SK-N-SH (cell line): ENCODE data around the gene ANXA11. TPM values are rescaled to one million over a fixed set of nuclear protein-coding genes. Genes with fewer than 3 reads are reported as not detected.

Experiments used
- CTCF ChIA-PET: fragments of 300-600, 350-600 bp; formaldehyde crosslinking; extraction: SDS; loops from one replicate; lab custom pipeline; 2021; lab: Yijun Ruan, JAX
- POLR2A ChIA-PET: fragments of 350-600 bp; sonication (Branson Sonifier 250); formaldehyde crosslinking; extraction: SDS; loops from one replicate; lab custom pipeline; 2020; ENCODE audit warnings: antibody characterized with exemption, inconsistent platforms; lab: Yijun Ruan, JAX
- DNase-seq: peaks from one replicate; pipeline ENCODE4 v3.0.0; 2012
- H2AFZ ChIP-seq: fragments of 200-600 bp; sonication (generic); 2 replicates; pipeline ENCODE4 v1.8.1; 2016; ENCODE audit warnings: antibody characterized with exemption, mild to moderate bottlenecking, low read depth
- H3F3A ChIP-seq: fragments of 200-600 bp; sonication (generic); replicated peaks from 2 replicates; pipeline ENCODE3; 2016; ENCODE audit warnings: antibody characterized with exemption, mild to moderate bottlenecking; ENCODE audit not compliant: insufficient read depth
- H3K27ac ChIP-seq, 2 experiments: fragments of 200-500 bp in 1 of 2; fragments of 200-600 bp in 1 of 2; sonication (Bioruptor generic) in 1 of 2; sonication (generic), shearing (Covaris generic) in 1 of 2; 2 replicates each; pipeline versions ENCODE4 v1.5.1 to v1.6.1; 2014 to 2016; ENCODE audit warnings: low read depth in 2 of 2, inconsistent platforms in 1 of 2, low read length in 1 of 2, mild to moderate bottlenecking in 1 of 2, mixed read lengths in 1 of 2
- H3K27me3 ChIP-seq: fragments of 200-600 bp; sonication (generic), shearing (Covaris generic); 2 replicates; pipeline ENCODE4 v1.6.1; 2016; ENCODE audit warnings: mixed run types; ENCODE audit not compliant: insufficient read depth
- H3K36me3 ChIP-seq, 2 experiments: fragments of 200-500 bp in 1 of 2; fragments of 200-600 bp in 1 of 2; sonication (Bioruptor generic) in 1 of 2; sonication (generic) in 1 of 2; replicated peaks in 1 of 2; 2 replicates each; pipeline versions ENCODE3 to v1.5.1; 2014 to 2016; ENCODE audit warnings: low read length in 1 of 2, mild to moderate bottlenecking in 1 of 2; ENCODE audit not compliant: insufficient read depth in 2 of 2, control insufficient read depth in 1 of 2
- H3K4me1 ChIP-seq, 2 experiments: fragments of 200-500 bp in 1 of 2; fragments of 200-600 bp in 1 of 2; sonication (Bioruptor generic) in 1 of 2; sonication (generic), shearing (Covaris generic) in 1 of 2; 2 replicates each; pipeline versions ENCODE4 v1.5.1 to v1.6.1; 2014 to 2016; ENCODE audit warnings: low read depth in 1 of 2, low read length in 1 of 2, mixed run types in 1 of 2; ENCODE audit not compliant: insufficient read depth in 2 of 2, control insufficient read depth in 1 of 2
- H3K4me2 ChIP-seq: fragments of 200-600 bp; sonication (generic), shearing (Covaris generic); 2 replicates; pipeline ENCODE4 v1.6.1; 2017; ENCODE audit warnings: mixed run types
- H3K4me3 ChIP-seq, 2 experiments: fragments of 200-500 bp in 1 of 2; fragments of 200-600 bp in 1 of 2; sonication (Bioruptor generic) in 1 of 2; sonication (generic), shearing (Covaris generic) in 1 of 2; 2 replicates each; pipeline versions ENCODE4 v1.5.1 to v1.8.1; 2014 to 2016; ENCODE audit warnings: low read depth in 2 of 2, inconsistent platforms in 1 of 2, low read length in 1 of 2, mild to moderate bottlenecking in 1 of 2, mixed read lengths in 1 of 2, moderate library complexity in 1 of 2
- H3K79me2 ChIP-seq: fragments of 200-600 bp; sonication (generic); 2 replicates; pipeline ENCODE4 v1.8.1; 2017; ENCODE audit warnings: mild to moderate bottlenecking; ENCODE audit not compliant: insufficient read depth
- H3K9ac ChIP-seq: fragments of 200-600 bp; sonication (generic); 2 replicates; pipeline ENCODE4 v1.6.1; 2017; ENCODE audit warnings: mixed run types
- H3K9me2 ChIP-seq: fragments of 200-600 bp; sonication (generic); 2 replicates; pipeline ENCODE4 v1.6.1; 2017; ENCODE audit warnings: mixed run types
- H3K9me3 ChIP-seq: fragments of 200-600 bp; sonication (generic); 2 replicates; pipeline ENCODE4 v1.6.1; 2017; ENCODE audit warnings: mixed run types, mild to moderate bottlenecking, moderate library complexity
- H4K20me1 ChIP-seq: fragments of 200-600 bp; sonication (generic); 2 replicates; pipeline ENCODE4 v1.6.1; 2017; ENCODE audit warnings: mild to moderate bottlenecking, mixed run types; ENCODE audit not compliant: insufficient read depth
- FOXJ3 ChIP-seq: sonication (generic); formaldehyde crosslinking; IDR thresholded peaks from 2 replicates; pipeline ENCODE4 v1.5.1; 2020; ENCODE audit warnings: mild to moderate bottlenecking, missing genetic modification reagents
- FOXM1 ChIP-seq: IDR thresholded peaks from 2 replicates; pipeline ENCODE4 v1.4.0; 2012; ENCODE audit warnings: low read depth, mild to moderate bottlenecking
- GABPA ChIP-seq: IDR thresholded peaks from 2 replicates; pipeline ENCODE4 v1.4.0; 2012; ENCODE audit warnings: low read depth, mild to moderate bottlenecking
- JUND ChIP-seq: IDR thresholded peaks from 2 replicates; pipeline ENCODE4 v1.4.0; 2012
- MEF2A ChIP-seq: IDR thresholded peaks from 2 replicates; pipeline ENCODE4 v1.4.0; 2012; ENCODE audit warnings: low read depth, borderline replicate concordance
- MXI1 ChIP-seq: IDR thresholded peaks from 2 replicates; pipeline ENCODE4 v1.6.1; 2012; ENCODE audit warnings: mild to moderate bottlenecking, low read depth, low read length, improper control_type of control experiment
- RFX5 ChIP-seq: IDR thresholded peaks from 2 replicates; pipeline ENCODE4 v1.6.1; 2012; ENCODE audit warnings: mild to moderate bottlenecking, improper control_type of control experiment, low read length
- SIN3A ChIP-seq: IDR thresholded peaks from 2 replicates; pipeline ENCODE4 v1.6.1; 2012; ENCODE audit warnings: low read depth, mild to moderate bottlenecking, low read length, moderate library complexity, borderline replicate concordance
- TCF12 ChIP-seq: IDR thresholded peaks from 2 replicates; pipeline ENCODE4 v1.4.0; 2012
- TEAD4 ChIP-seq: IDR thresholded peaks from 2 replicates; pipeline ENCODE4 v1.4.0; 2012; ENCODE audit warnings: mild to moderate bottlenecking, borderline replicate concordance; ENCODE audit not compliant: insufficient read depth
- YY1 ChIP-seq: IDR thresholded peaks from 2 replicates; pipeline ENCODE4 v1.4.0; 2012; ENCODE audit warnings: low read depth, mild to moderate bottlenecking
- WGBS: methylation state at CpG from one replicate; pipeline ENCODE4 v1.1.6; 2017; ENCODE audit warnings: low lambda C conversion rate; 5-methylcytosine and 5-hydroxymethylcytosine counted together
- polyA plus RNA-seq, 3 experiments: library from polyadenylated mRNA; depleted of rRNA; stranded (reverse); fragments of >200 nt; gene quantifications; 2 replicates each; pipeline ENCODE4 v1.2.3, GENCODE V29; 2012
- TF ChIP-seq, protein P1 (sequence below): fragments of 150-350 bp; IDR thresholded peaks from 2 replicates; pipeline ENCODE4 v1.6.1; 2016; ENCODE audit warnings: mild to moderate bottlenecking, low read depth, low read length
- TF ChIP-seq, protein P2 (sequence below): IDR thresholded peaks from 2 replicates; pipeline ENCODE4 v1.4.0; 2012; ENCODE audit warnings: low read depth, borderline replicate concordance
- TF ChIP-seq, protein P3 (sequence below): fragments of 150-350 bp; IDR thresholded peaks from 2 replicates; pipeline ENCODE4 v1.6.1; 2017; ENCODE audit warnings: antibody characterized with exemption, low read length, low read depth, borderline replicate concordance
- TF ChIP-seq, protein P4 (sequence below): IDR thresholded peaks from 2 replicates; pipeline ENCODE4 v1.4.0; 2012; ENCODE audit warnings: low read depth
- TF ChIP-seq, protein P5 (sequence below): IDR thresholded peaks from 2 replicates; pipeline ENCODE4; 2012
- TF ChIP-seq, protein P6 (sequence below): IDR thresholded peaks from 2 replicates; pipeline ENCODE4 v1.6.1; 2012; ENCODE audit warnings: mild to moderate bottlenecking, low read depth, low read length, moderate library complexity
- TF ChIP-seq, protein P7 (sequence below): fragments of 200-600 bp; sonication (generic); IDR thresholded peaks from 2 replicates; pipeline ENCODE4 v1.6.1; 2017; ENCODE audit warnings: antibody characterized with exemption, mild to moderate bottlenecking, moderate library complexity

ANXA11 gene
- polyA plus RNA-seq, 1 of the 3 experiments (the other 2 are of a cell fraction) = 53.6 TPM

DNA sequence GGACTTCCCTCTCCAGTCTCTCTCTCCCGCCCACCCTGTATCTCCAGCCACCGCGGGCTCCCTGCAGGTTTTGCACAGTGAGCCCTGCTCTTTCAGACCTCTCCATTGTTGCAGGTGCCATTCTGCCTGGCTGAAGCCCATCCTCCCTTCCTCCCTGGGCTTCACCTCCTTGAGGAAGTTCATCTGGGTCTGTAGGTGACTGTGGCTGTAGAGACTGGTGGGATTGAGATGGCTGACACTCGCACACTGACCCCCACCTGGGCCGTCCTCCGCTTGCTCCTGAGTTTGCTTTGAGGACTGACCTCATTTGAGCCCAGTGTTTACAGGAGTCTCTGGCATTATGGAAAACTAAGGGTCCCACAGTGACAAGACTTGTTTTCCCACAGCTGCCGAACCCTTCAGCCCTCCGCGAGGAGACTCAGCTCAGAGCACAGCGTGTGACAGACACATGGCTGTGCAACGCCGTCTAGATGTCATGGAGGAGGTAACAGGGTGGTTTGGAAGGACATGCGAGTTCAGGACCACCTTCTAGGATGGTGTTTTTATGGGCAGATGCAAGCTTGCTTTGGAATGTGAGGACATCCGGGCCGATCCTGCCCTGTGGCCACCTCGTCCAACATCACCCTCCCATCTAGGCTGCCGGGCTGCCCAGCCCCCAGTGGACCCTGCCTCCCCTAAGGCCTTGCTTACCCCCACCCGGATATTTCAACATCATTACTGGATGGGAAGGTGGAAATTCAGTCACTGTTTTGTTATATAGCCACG is 63.5 kb downstream of the ANXA11 start:
- Histone ChIP-seq H3K4me2 (no peak overlapping the region), H3K9me2 (no peaks in the 10 kb centered on the region), H3K79me2 (no peaks in the 10 kb centered on the region), H3F3A (no peaks in the 10 kb centered on the region), H4K20me1 (no peaks in the 10 kb centered on the region), H3K9me3 (no peaks in the 10 kb centered on the region), H3K36me3 (no peaks in the 10 kb centered on the region), H2AFZ (no peak overlapping the region), H3K4me3 (no peak overlapping the region), H3K4me1 (peaks cover 4 to 9% of the 10 kb centered on the region in 2 experiments; a peak in 2 of 4 replicates), H3K9ac (no peak overlapping the region), H3K27ac (no peak overlapping the region), H3K27me3 (no peaks in the 10 kb centered on the region)
- WGBS = 78% methylated on average over 15 of the region's 19 CpGs
- ChIA-PET POLR2A (no interaction called here), CTCF (interaction anchor here (0.8 to 3.3 kb wide), 6 partner anchors 9 to 80 kb away, joined by 3 to 28 read pairs (median 18); partner anchors contain the start of gene PLAC9)
- DNase-seq = no peak
- TF ChIP-seq, protein P1, sequence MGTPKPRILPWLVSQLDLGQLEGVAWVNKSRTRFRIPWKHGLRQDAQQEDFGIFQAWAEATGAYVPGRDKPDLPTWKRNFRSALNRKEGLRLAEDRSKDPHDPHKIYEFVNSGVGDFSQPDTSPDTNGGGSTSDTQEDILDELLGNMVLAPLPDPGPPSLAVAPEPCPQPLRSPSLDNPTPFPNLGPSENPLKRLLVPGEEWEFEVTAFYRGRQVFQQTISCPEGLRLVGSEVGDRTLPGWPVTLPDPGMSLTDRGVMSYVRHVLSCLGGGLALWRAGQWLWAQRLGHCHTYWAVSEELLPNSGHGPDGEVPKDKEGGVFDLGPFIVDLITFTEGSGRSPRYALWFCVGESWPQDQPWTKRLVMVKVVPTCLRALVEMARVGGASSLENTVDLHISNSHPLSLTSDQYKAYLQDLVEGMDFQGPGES = no peak
- TF ChIP-seq FOXM1 (no peak), GABPA (no peak), TCF12 (no peak), MXI1 (no peak), YY1 (no peak), MEF2A (no peak), RFX5 (no peak), FOXJ3 (CRISPR knock-in tag) (no peak), TEAD4 (no peak), SIN3A (no peak), JUND (no peak)
- TF ChIP-seq, protein P2, sequence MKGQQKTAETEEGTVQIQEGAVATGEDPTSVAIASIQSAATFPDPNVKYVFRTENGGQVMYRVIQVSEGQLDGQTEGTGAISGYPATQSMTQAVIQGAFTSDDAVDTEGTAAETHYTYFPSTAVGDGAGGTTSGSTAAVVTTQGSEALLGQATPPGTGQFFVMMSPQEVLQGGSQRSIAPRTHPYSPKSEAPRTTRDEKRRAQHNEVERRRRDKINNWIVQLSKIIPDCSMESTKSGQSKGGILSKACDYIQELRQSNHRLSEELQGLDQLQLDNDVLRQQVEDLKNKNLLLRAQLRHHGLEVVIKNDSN = no peak
- TF ChIP-seq, protein P3, sequence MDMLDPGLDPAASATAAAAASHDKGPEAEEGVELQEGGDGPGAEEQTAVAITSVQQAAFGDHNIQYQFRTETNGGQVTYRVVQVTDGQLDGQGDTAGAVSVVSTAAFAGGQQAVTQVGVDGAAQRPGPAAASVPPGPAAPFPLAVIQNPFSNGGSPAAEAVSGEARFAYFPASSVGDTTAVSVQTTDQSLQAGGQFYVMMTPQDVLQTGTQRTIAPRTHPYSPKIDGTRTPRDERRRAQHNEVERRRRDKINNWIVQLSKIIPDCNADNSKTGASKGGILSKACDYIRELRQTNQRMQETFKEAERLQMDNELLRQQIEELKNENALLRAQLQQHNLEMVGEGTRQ = no peak
- TF ChIP-seq, protein P4, sequence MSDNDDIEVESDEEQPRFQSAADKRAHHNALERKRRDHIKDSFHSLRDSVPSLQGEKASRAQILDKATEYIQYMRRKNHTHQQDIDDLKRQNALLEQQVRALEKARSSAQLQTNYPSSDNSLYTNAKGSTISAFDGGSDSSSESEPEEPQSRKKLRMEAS = no peak
- TF ChIP-seq, protein P5, sequence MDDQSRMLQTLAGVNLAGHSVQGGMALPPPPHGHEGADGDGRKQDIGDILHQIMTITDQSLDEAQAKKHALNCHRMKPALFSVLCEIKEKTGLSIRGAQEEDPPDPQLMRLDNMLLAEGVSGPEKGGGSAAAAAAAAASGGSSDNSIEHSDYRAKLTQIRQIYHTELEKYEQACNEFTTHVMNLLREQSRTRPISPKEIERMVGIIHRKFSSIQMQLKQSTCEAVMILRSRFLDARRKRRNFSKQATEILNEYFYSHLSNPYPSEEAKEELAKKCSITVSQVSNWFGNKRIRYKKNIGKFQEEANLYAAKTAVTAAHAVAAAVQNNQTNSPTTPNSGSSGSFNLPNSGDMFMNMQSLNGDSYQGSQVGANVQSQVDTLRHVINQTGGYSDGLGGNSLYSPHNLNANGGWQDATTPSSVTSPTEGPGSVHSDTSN = no peak
- TF ChIP-seq, protein P6, sequence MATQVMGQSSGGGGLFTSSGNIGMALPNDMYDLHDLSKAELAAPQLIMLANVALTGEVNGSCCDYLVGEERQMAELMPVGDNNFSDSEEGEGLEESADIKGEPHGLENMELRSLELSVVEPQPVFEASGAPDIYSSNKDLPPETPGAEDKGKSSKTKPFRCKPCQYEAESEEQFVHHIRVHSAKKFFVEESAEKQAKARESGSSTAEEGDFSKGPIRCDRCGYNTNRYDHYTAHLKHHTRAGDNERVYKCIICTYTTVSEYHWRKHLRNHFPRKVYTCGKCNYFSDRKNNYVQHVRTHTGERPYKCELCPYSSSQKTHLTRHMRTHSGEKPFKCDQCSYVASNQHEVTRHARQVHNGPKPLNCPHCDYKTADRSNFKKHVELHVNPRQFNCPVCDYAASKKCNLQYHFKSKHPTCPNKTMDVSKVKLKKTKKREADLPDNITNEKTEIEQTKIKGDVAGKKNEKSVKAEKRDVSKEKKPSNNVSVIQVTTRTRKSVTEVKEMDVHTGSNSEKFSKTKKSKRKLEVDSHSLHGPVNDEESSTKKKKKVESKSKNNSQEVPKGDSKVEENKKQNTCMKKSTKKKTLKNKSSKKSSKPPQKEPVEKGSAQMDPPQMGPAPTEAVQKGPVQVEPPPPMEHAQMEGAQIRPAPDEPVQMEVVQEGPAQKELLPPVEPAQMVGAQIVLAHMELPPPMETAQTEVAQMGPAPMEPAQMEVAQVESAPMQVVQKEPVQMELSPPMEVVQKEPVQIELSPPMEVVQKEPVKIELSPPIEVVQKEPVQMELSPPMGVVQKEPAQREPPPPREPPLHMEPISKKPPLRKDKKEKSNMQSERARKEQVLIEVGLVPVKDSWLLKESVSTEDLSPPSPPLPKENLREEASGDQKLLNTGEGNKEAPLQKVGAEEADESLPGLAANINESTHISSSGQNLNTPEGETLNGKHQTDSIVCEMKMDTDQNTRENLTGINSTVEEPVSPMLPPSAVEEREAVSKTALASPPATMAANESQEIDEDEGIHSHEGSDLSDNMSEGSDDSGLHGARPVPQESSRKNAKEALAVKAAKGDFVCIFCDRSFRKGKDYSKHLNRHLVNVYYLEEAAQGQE = no peak
- TF ChIP-seq, protein P7, sequence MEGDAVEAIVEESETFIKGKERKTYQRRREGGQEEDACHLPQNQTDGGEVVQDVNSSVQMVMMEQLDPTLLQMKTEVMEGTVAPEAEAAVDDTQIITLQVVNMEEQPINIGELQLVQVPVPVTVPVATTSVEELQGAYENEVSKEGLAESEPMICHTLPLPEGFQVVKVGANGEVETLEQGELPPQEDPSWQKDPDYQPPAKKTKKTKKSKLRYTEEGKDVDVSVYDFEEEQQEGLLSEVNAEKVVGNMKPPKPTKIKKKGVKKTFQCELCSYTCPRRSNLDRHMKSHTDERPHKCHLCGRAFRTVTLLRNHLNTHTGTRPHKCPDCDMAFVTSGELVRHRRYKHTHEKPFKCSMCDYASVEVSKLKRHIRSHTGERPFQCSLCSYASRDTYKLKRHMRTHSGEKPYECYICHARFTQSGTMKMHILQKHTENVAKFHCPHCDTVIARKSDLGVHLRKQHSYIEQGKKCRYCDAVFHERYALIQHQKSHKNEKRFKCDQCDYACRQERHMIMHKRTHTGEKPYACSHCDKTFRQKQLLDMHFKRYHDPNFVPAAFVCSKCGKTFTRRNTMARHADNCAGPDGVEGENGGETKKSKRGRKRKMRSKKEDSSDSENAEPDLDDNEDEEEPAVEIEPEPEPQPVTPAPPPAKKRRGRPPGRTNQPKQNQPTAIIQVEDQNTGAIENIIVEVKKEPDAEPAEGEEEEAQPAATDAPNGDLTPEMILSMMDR = no peak
